Esophagus muscularis mucosa (tissue), 3 donors: ENCODE measurements around the gene HRH4.

Experiments used
- CTCF ChIP-seq, 3 experiments: fragments of 200-600 bp in 2 of 3; fragments of 450-650 bp in 1 of 3; sonication (generic) in 2 of 3; IDR thresholded peaks; one replicate each; pipeline ENCODE4 v1.5.1; 2017 to 2019; ENCODE audit warnings: antibody characterized with exemption in 3 of 3, mild to moderate bottlenecking in 2 of 3, moderate library complexity in 1 of 3
- POLR2A ChIP-seq: fragments of 450-650 bp; IDR thresholded peaks from one replicate; pipeline ENCODE4 v1.6.1; 2017; ENCODE audit warnings: antibody characterized with exemption, moderate library complexity, mild to moderate bottlenecking, low read depth

- TF ChIP-seq POLR2A (no peak), CTCF (IDR thresholded peaks at IDR 0.05) (no peak)
Observed at GRCh38 chr18:24421831-24422230, 38.6 kb upstream of the HRH4 start.
